C4-2B (cell line): ENCODE measurements around the gene SNCA.

ENCODE experiments used
- CTCF ChIP-seq: fragments of 450-650 bp; conservative IDR thresholded peaks from 2 replicates; pipeline ENCODE4 v1.5.1; 2017; ENCODE audit warnings: mild to moderate bottlenecking
- ZFX ChIP-seq: fragments of 450-650 bp; IDR thresholded peaks from 2 replicates; pipeline ENCODE4 v1.6.1; 2017

DNA sequence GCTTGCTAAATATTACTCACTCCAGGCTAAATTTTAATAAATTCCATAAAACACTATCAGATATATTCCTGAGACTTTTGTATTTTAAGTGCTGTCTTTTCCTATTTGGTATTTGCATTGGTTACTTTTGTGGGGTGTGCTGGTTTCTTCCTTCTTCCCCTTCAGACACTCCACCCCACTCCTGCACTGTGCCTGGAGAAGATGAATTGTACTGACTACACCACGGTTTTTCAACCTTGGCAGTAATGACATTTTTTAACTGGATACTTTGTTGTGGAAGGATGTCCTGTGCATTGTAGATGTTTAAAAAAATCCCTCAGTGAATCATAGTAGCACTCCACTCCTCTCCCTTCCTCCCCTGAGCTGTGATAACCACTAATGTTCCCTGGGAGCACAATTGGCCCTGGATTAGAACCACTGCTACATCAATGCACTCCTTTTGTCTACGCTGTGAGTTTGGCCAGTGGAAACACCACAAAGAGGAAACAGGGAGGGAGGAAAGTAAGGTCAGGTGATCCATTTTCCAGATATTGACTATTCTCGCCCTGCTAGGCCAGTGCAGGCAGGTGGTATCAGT is 36.3 kb downstream of the SNCA start:
- TF ChIP-seq CTCF (no peak), ZFX (no peak)
